ENCODE data around the gene DIDO1. TPM values are rescaled to one million over a fixed set of nuclear protein-coding genes. Genes with fewer than 3 reads are reported as not detected.

The DIDO1 gene
- total RNA-seq, 4 donors from 2014 or later: 68.3 to 135 (median 88.0) TPM

- no peak for DNase-seq
- H3K4me1 ChIP-seq: peaks cover 0 to 16% (median 7%) of the 10 kb centered on the region in 4 donors
- no peak overlapping the region for H3K27ac ChIP-seq
- TF ChIP-seq POLR2A (IDR thresholded peaks at IDR 0.05) (no peak), CTCF (IDR thresholded peaks at IDR 0.05) (no peak), EP300 (IDR thresholded peaks at IDR 0.05; ENCODE audit: low read depth) (no peak), POLR2AphosphoS5 (IDR thresholded peaks at IDR 0.05) (no peak)
- H3K9me3 ChIP-seq: no peaks in the 10 kb centered on the region
- WGBS, 2 donors (ENCODE audit: low coverage in 1 of 2): 86 to 87% methylated on average over 6 to 16 of the region's 16 CpGs
- intact Hi-C loops (cut with DNase I; ENCODE audit: low total_unique reads) (no loop called here), in situ Hi-C loops (cut with MboI; ENCODE audit: low pct_ligation_motif_present in 1 of 4, low pct_unique_long_range_greater_than_20kb in 1 of 4, low sequenced_read_pairs in 3 of 4) (no loop called here)
- peaks cover 3% of the 10 kb centered on the region for H3K27me3 ChIP-seq
- no peak overlapping the region for H3K4me3 ChIP-seq
- H3K36me3 ChIP-seq: no peaks in the 10 kb centered on the region
Observed at GRCh38 chr20:62841705-62842212, 84.5 kb downstream of the DIDO1 start.

- Histone ChIP-seq H3K4me3 (no peak overlapping the region), H3K4me1 (peaks cover 0 to 16% (median 7%) of the 10 kb centered on the region in 4 donors), H3K36me3 (no peaks in the 10 kb centered on the region), H3K27ac (no peak overlapping the region), H3K27me3 (peaks cover 13% of the 10 kb centered on the region), H3K9me3 (no peaks in the 10 kb centered on the region)
- in situ Hi-C loops (cut with MboI; ENCODE audit: low pct_ligation_motif_present in 1 of 4, low pct_unique_long_range_greater_than_20kb in 1 of 4, low sequenced_read_pairs in 3 of 4) (no loop called here), intact Hi-C loops (cut with DNase I; ENCODE audit: low total_unique reads) (no loop called here)
- WGBS, 2 donors (ENCODE audit: low coverage in 1 of 2): 14 to 81% methylated on average over 1 to 42 of the region's 45 CpGs
- TF ChIP-seq POLR2A (IDR thresholded peaks at IDR 0.05) (no peak), POLR2AphosphoS5 (IDR thresholded peaks at IDR 0.05) (no peak), CTCF (IDR thresholded peaks at IDR 0.05) (no peak), EP300 (IDR thresholded peaks at IDR 0.05; ENCODE audit: low read depth) (no peak)
- no peak for DNase-seq
Observed at GRCh38 chr20:62840244-62841197, 85.8 kb downstream of the DIDO1 start.

- Histone ChIP-seq H3K27me3 (peaks cover 13% of the 10 kb centered on the region), H3K4me1 (peaks cover 0 to 16% (median 7%) of the 10 kb centered on the region in 4 donors), H3K27ac (no peak overlapping the region), H3K36me3 (no peaks in the 10 kb centered on the region), H3K4me3 (no peak overlapping the region), H3K9me3 (no peaks in the 10 kb centered on the region)
- in situ Hi-C loops (cut with MboI; ENCODE audit: low pct_ligation_motif_present in 1 of 4, low pct_unique_long_range_greater_than_20kb in 1 of 4, low sequenced_read_pairs in 3 of 4): no loop called here
- TF ChIP-seq CTCF (IDR thresholded peaks at IDR 0.05) (no peak), POLR2A (IDR thresholded peaks at IDR 0.05) (no peak), POLR2AphosphoS5 (IDR thresholded peaks at IDR 0.05) (no peak), EP300 (IDR thresholded peaks at IDR 0.05; ENCODE audit: low read depth) (no peak)
- 85% methylated on average over 11 of the region's 11 CpGs; no CpG with 5 or more reads in 1 of the 2 donors for WGBS, 2 donors (ENCODE audit: low coverage in 1 of 2)
- intact Hi-C loops (cut with DNase I; ENCODE audit: low total_unique reads): no loop called here
- no peak for DNase-seq
Observed at GRCh38 chr20:62839816-62840215, 86.5 kb downstream of the DIDO1 start.

GRCh38 chr20:62839261-62839660 lies 87.0 kb downstream of the DIDO1 start:
- TF ChIP-seq POLR2A (IDR thresholded peaks at IDR 0.05) (no peak), POLR2AphosphoS5 (IDR thresholded peaks at IDR 0.05) (no peak), EP300 (IDR thresholded peaks at IDR 0.05; ENCODE audit: low read depth) (no peak), CTCF (IDR thresholded peaks at IDR 0.05) (no peak)
- no peak overlapping the region for H3K4me3 ChIP-seq
- H3K27me3 ChIP-seq: peaks cover 13% of the 10 kb centered on the region
- H3K9me3 ChIP-seq: no peaks in the 10 kb centered on the region
- in situ Hi-C loops (cut with MboI; ENCODE audit: low pct_ligation_motif_present in 1 of 4, low pct_unique_long_range_greater_than_20kb in 1 of 4, low sequenced_read_pairs in 3 of 4) (no loop called here), intact Hi-C loops (cut with DNase I; ENCODE audit: low total_unique reads) (no loop called here)
- 90 to 93% methylated on average over 3 to 8 of the region's 8 CpGs for WGBS, 2 donors (ENCODE audit: low coverage in 1 of 2)
- no peaks in the 10 kb centered on the region for H3K36me3 ChIP-seq
- H3K27ac ChIP-seq: peak overlapping the region; percentile 69 to 80 (median 78)
- no peak for DNase-seq
- H3K4me1 ChIP-seq: peaks cover 0 to 16% (median 7%) of the 10 kb centered on the region in 4 donors
